ENCODE results near the gene PSG11.
"Not testable (repeated sequence)": the region's sequence is repeated elsewhere in the genome, so short reads cannot be mapped to it uniquely, and the experiment has no call there.

PSG11 gene

GRCh38 chr19:42985588-42985987, 40.7 kb downstream of the PSG11 start:
- no peak for DNase-seq

GRCh38 chr19:42982111-42982510, 44.2 kb downstream of the PSG11 start:
- DNase-seq: not testable (repeated sequence)

DNA sequence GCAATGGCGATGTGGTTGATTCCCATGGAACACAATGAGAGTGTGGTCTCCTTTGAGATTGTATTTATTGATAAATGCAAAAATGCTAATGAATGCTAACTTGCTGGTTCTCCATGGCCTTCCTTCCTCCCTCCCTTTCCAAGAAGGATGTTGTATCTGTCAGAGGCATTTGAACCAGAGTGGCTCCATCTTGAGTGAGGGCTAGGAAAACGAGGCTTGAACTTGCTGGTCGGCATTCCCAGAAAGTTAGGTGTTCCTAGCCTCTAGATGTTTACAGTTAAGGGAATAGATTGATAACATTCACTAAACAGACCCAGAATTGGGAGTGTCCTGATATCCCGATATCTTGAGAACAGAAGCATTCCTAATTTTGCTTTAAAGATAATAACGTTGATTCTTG, 54.8 kb downstream of the PSG11 start:
- not testable (repeated sequence) for DNase-seq

DNA sequence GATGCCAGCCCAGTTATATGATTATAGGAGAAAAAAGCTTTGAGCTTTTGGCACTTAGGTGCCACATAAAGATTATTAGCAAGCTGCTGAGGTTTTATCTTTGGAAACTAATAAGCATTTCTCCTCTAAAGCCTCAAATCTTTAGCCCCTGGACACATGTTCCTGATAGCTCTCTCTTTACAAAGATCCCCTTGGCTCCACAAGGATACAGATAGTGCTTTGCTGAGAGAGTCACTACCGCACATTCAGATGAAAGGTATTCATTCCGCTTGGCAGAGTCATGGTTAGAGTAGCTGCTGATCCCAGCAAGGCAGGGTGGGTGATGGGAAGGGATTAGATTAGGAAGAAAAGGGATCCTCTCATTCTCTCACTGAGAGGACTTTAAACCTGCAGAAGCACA, 61.1 kb downstream of the PSG11 start:
- no peak for DNase-seq

DNA sequence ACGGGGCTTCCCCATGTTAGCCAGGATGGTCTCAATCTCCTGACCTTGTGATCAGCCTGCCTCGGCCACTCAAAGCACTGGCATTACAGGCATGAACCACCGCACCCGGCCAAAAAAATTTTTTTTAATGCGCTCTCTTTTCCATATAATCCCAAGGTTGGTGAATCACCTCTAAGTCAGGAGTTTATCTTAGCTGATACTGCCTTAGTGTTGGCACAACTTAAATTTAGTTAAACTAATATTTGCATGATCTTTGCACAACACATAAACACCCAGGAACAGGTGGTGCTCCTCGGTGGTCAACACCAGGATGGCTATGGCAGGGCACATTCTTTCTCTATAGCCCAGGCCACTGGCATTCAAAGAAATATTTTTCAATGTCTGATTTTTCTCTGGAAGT, 65.2 kb downstream of the PSG11 start:
- no peak for DNase-seq

Measured in stimulated activated CD4-positive, alpha-beta T cell treated with anti-CD3 and anti-CD28 coated beads, Interleukin-2, amount 100 ng/mL, for 24 hours (primary cell).